OCI-LY7 (cell line): ENCODE data around the gene SLC1A7. TPM values are rescaled to one million over a fixed set of nuclear protein-coding genes. Genes with fewer than 3 reads are reported as not detected.

Source experiments
- BruUV-seq: library from RNA; stranded (reverse); fragments of 400-500 nt; replicated peaks from 2 replicates; lab custom pipeline; 2021; lab: Mats Ljungman, UMichigan
- CTCF ChIA-PET: fragments of 300-600 bp; sonication (Branson Sonifier 250); formaldehyde crosslinking; loops from one replicate; lab custom pipeline; 2022; ENCODE audit warnings: antibody characterized with exemption; ENCODE audit not compliant: unreplicated experiment; lab: Charles Lee
- POLR2A ChIA-PET: fragments of 300-600 bp; sonication (Branson Sonifier 250); formaldehyde crosslinking; loops from one replicate; lab custom pipeline; 2022; ENCODE audit warnings: antibody characterized with exemption; lab: Charles Lee
- DNase-seq: peaks from one replicate; pipeline ENCODE4 v3.0.0-alpha.2; 2015; ENCODE audit warnings: low spot score
- H2AFZ ChIP-seq: fragments of 200-600 bp; sonication (generic), shearing (Covaris generic); 2 replicates; pipeline ENCODE4 v1.6.1; 2014; ENCODE audit warnings: mild to moderate bottlenecking, antibody characterized with exemption, low read length, moderate library complexity
- H3K27ac ChIP-seq: fragments of 200-600 bp; sonication (generic); 2 replicates; pipeline ENCODE4 v1.5.1; 2014; ENCODE audit warnings: mixed run types, low read depth, mild to moderate bottlenecking, moderate library complexity, low read length, inconsistent platforms; ENCODE audit not compliant: poor library complexity, severe bottlenecking
- H3K36me3 ChIP-seq: fragments of 200-600 bp; sonication (generic); 2 replicates; pipeline ENCODE4 v1.6.1; 2014; ENCODE audit warnings: mild to moderate bottlenecking, antibody characterized with exemption, low read length, moderate library complexity, mixed read lengths; ENCODE audit not compliant: insufficient read depth
- H3K4me1 ChIP-seq: fragments of 200-600 bp; sonication (generic); 2 replicates; pipeline ENCODE4 v1.5.1; 2014; ENCODE audit warnings: mild to moderate bottlenecking, low read length; ENCODE audit not compliant: insufficient read depth, poor library complexity, severe bottlenecking
- H3K4me2 ChIP-seq: fragments of 200-600 bp; sonication (generic); 2 replicates; pipeline ENCODE4 v1.6.1; 2014; ENCODE audit warnings: mild to moderate bottlenecking, low read length
- H3K4me3 ChIP-seq: fragments of 200-600 bp; sonication (generic); 2 replicates; pipeline ENCODE4 v1.5.1; 2014; ENCODE audit warnings: mild to moderate bottlenecking, low read depth, low read length; ENCODE audit not compliant: poor library complexity, severe bottlenecking
- H3K79me2 ChIP-seq: fragments of 200-600 bp; sonication (generic); 2 replicates; pipeline ENCODE4 v1.6.1; 2016; ENCODE audit warnings: low read depth, mild to moderate bottlenecking, low read length, moderate library complexity, mixed read lengths; ENCODE audit not compliant: insufficient read depth
- H3K9me2 ChIP-seq: fragments of 200-600 bp; sonication (generic); 2 replicates; pipeline ENCODE4 v1.6.1; 2016; ENCODE audit warnings: mild to moderate bottlenecking, low read length, mixed read lengths; ENCODE audit not compliant: insufficient read depth
- H3K9me3 ChIP-seq: fragments of 200-600 bp; sonication (generic); 2 replicates; pipeline ENCODE4 v1.6.1; 2014; ENCODE audit warnings: mild to moderate bottlenecking, mixed run types, low read length, mixed read lengths
- H4K20me1 ChIP-seq: fragments of 200-600 bp; sonication (generic); 2 replicates; pipeline ENCODE4 v1.6.1; 2014; ENCODE audit warnings: mild to moderate bottlenecking, antibody characterized with exemption, low read length, moderate library complexity, mixed read lengths; ENCODE audit not compliant: insufficient read depth
- CTCF ChIP-seq: fragments of 200-600 bp; sonication (generic); conservative IDR thresholded peaks from 2 replicates; pipeline ENCODE4 v1.5.1; 2014; ENCODE audit warnings: mild to moderate bottlenecking, antibody characterized with exemption, low read length, moderate library complexity, mixed read lengths
- EZH2phosphoT487 ChIP-seq: fragments of 200-600 bp; sonication (generic); IDR thresholded peaks from 2 replicates; pipeline ENCODE4 v1.6.1; 2018; ENCODE audit warnings: low read depth, borderline replicate concordance, mild to moderate bottlenecking, mixed run types, antibody characterized with exemption, low read length, moderate library complexity, mixed read lengths
- intact Hi-C: fragments of 100-400 bp; cut with micrococcal nuclease; formaldehyde crosslinking; loops from one replicate; pipeline ENCODE4 v1.10.0; 2022; ENCODE audit not compliant: unreplicated experiment
- total RNA-seq, 2 experiments: library from RNA; depleted of rRNA in 1 of 2; stranded (reverse); fragments of >200 nt in 1 of 2; shearing (Covaris generic) in 1 of 2; gene quantifications; 2 replicates each; pipeline ENCODE4 v1.2.3, GENCODE V29; 2014 to 2022

The SLC1A7 gene
- total RNA-seq, 2 experiments from 2014 or later = not detected

- TF ChIP-seq CTCF (no peak), EZH2phosphoT487 (no peak)
- Histone ChIP-seq H2AFZ (no peak overlapping the region), H3K4me2 (no peak overlapping the region), H3K9me2 (no peaks in the 10 kb centered on the region), H4K20me1 (no peaks in the 10 kb centered on the region), H3K4me1 (no peaks in the 10 kb centered on the region), H3K27ac (no peak overlapping the region), H3K79me2 (no peaks in the 10 kb centered on the region), H3K9me3 (no peaks in the 10 kb centered on the region), H3K36me3 (no peaks in the 10 kb centered on the region), H3K4me3 (no peak overlapping the region)
- DNase-seq = no peak
- no TSS peak for BruUV-seq
- POLR2A ChIA-PET = interaction anchor here (0.8 kb wide), 1 partner anchor 65 kb away, joined by 3 read pairs; no protein-coding TSS in a partner anchor
- CTCF ChIA-PET = no interaction called here
- intact Hi-C loops = no loop called here
These were observed 78.5 kb downstream of the SLC1A7 start for GRCh38 chr1:53063744-53064515.

GRCh38 chr1:53062708-53063591 lies 79.5 kb downstream of the SLC1A7 start:
- TF ChIP-seq EZH2phosphoT487 = no peak
- no peak for TF ChIP-seq CTCF
- no peak for DNase-seq
- ChIA-PET POLR2A (no interaction called here), CTCF (no interaction called here)
- no peaks in the 10 kb centered on the region for H3K79me2 ChIP-seq
- H2AFZ ChIP-seq = no peak overlapping the region
- BruUV-seq = no TSS peak
- H3K27ac ChIP-seq = no peak overlapping the region
- intact Hi-C loops = no loop called here
- H3K4me1 ChIP-seq = no peaks in the 10 kb centered on the region
- no peaks in the 10 kb centered on the region for H3K9me3 ChIP-seq
- no peaks in the 10 kb centered on the region for H3K9me2 ChIP-seq
- H3K4me3 ChIP-seq = no peak overlapping the region
- no peaks in the 10 kb centered on the region for H3K36me3 ChIP-seq
- H4K20me1 ChIP-seq = no peaks in the 10 kb centered on the region
- no peak overlapping the region for H3K4me2 ChIP-seq
